Activated CD8-positive, alpha-beta T cell treated with anti-CD3 and anti-CD28 coated beads for 36 hours (primary cell): ENCODE results near the gene VAV2. TPM values are rescaled to one million over a fixed set of nuclear protein-coding genes. Genes with fewer than 3 reads are reported as not detected.

ENCODE experiments used
- ATAC-seq: fragments of 200-7000 bp; cut with Tn5 transposase; one replicate; pipeline ENCODE4 v1.10.0; 2021; ENCODE audit warnings: mild to moderate bottlenecking, moderate library complexity
- CTCF ChIA-PET: fragments of 350-600 bp; sonication (Branson Sonifier 250); formaldehyde crosslinking; loops from one replicate; lab custom pipeline; 2021; ENCODE audit warnings: antibody characterized with exemption; lab: Charles Lee
- POLR2A ChIA-PET: fragments of 350-600 bp; sonication (Branson Sonifier 250); formaldehyde crosslinking; loops from one replicate; lab custom pipeline; 2021; ENCODE audit warnings: antibody characterized with exemption; lab: Charles Lee
- DNase-seq: peaks from one replicate; pipeline ENCODE4 v3.0.0-alpha.2; 2020
- H3K27ac Mint-ChIP-seq: one replicate; pipeline ENCODE4 v1.8.0; 2021; ENCODE audit warnings: mild to moderate bottlenecking, mixed read lengths
- H3K27me3 Mint-ChIP-seq: one replicate; pipeline ENCODE4 v1.8.0; 2021; ENCODE audit warnings: mixed read lengths
- H3K36me3 Mint-ChIP-seq: one replicate; pipeline ENCODE4 v1.8.0; 2021; ENCODE audit warnings: low read depth, mixed read lengths
- H3K4me1 Mint-ChIP-seq: one replicate; pipeline ENCODE4 v1.8.0; 2021; ENCODE audit warnings: low read depth, mixed read lengths
- H3K4me3 Mint-ChIP-seq: one replicate; pipeline ENCODE4 v1.8.0; 2021; ENCODE audit warnings: mild to moderate bottlenecking, moderate library complexity, mixed read lengths
- H3K9me3 Mint-ChIP-seq: one replicate; pipeline ENCODE4 v1.8.0; 2021; ENCODE audit warnings: mixed read lengths
- CTCF ChIP-seq: fragments of 200-600 bp; IDR thresholded peaks from one replicate; pipeline ENCODE4 v1.8.0; 2022; ENCODE audit warnings: antibody characterized with exemption, mild to moderate bottlenecking
- intact Hi-C: fragments of 100-400 bp; cut with micrococcal nuclease; formaldehyde crosslinking; loops from one replicate; pipeline ENCODE4 v1.10.0; 2022
- total RNA-seq, 2 experiments: library from RNA; stranded (reverse); gene quantifications; one replicate each; pipeline ENCODE4 v1.2.3, GENCODE V29; 2021

Gene VAV2
- total RNA-seq, 2 experiments from 2014 or later, result 5.1 to 5.4 TPM

DNA sequence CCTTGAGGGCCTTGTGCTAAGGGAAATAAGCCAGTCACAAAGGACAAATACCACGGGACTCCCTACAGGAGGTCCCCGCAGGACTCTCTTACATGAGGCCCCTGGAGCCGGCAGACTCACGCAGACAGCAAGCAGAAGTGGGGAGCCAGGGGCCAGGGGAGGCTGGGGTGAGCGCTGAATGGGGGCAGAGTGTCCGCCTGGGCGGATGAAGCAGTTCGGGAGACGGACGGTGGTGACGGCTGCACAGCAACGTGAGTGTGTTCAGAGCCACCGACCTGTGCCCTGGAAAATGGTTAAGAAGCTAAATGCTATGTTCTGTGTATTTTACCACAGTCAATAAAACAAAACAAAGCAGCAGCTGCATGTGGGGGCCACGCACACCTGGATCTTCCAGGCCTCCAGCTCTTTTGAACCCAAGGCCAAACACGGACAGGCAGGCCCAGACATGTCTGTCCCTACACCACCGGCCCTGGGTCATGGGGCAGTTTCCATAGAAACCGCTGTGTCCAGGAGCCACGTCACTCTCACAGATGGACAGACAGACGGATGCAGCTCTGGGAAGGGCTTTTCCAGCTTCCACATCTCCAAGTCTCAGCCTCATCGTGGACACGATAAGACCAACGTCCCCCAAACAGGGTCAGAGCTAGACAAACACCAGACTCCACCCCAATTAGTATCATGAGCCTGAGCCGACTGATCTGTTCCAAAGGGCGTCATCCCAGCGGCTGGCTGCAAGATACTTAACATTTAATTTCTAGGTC, 103.9 kb downstream of the VAV2 start:
- Mint-ChIP-seq H3K4me1 (no peaks in the 10 kb centered on the region), H3K4me3 (no peak overlapping the region), H3K27me3 (no peaks in the 10 kb centered on the region), H3K9me3 (no peaks in the 10 kb centered on the region), H3K36me3 (no peaks in the 10 kb centered on the region), H3K27ac (no peak overlapping the region)
- intact Hi-C loops, result no loop called here
- DNase-seq, result no peak
- ChIA-PET POLR2A (no interaction called here), CTCF (interaction anchor here (1.5 kb wide), 1 partner anchor 106 kb away, joined by 5 read pairs; no protein-coding TSS in a partner anchor)
- TF ChIP-seq CTCF, result no peak
- ATAC-seq, result no peak

GRCh38 chr9:133887540-133888047, 104.5 kb downstream of the VAV2 start:
- no peaks in the 10 kb centered on the region for H3K9me3 Mint-ChIP-seq
- H3K4me1 Mint-ChIP-seq, result no peaks in the 10 kb centered on the region
- ChIA-PET POLR2A (no interaction called here), CTCF (no interaction called here)
- no peak for TF ChIP-seq CTCF
- no peak for ATAC-seq
- no peaks in the 10 kb centered on the region for H3K27me3 Mint-ChIP-seq
- no peak overlapping the region for H3K4me3 Mint-ChIP-seq
- DNase-seq, result no peak
- intact Hi-C loops, result no loop called here
- no peak overlapping the region for H3K27ac Mint-ChIP-seq
- no peaks in the 10 kb centered on the region for H3K36me3 Mint-ChIP-seq

- no peak overlapping the region for H3K27ac Mint-ChIP-seq
- TF ChIP-seq CTCF, result no peak
- no peak overlapping the region for H3K4me3 Mint-ChIP-seq
- ChIA-PET CTCF (no interaction called here), POLR2A (no interaction called here)
- no peaks in the 10 kb centered on the region for H3K4me1 Mint-ChIP-seq
- intact Hi-C loops, result no loop called here
- ATAC-seq (no peak), DNase-seq (no peak)
- H3K9me3 Mint-ChIP-seq, result no peaks in the 10 kb centered on the region
- no peaks in the 10 kb centered on the region for H3K27me3 Mint-ChIP-seq
- no peaks in the 10 kb centered on the region for H3K36me3 Mint-ChIP-seq
Observed at GRCh38 chr9:133886563-133887501, 105.3 kb downstream of the VAV2 start.

GRCh38 chr9:133884907-133885744, 107.0 kb downstream of the VAV2 start:
- Mint-ChIP-seq H3K36me3 (no peaks in the 10 kb centered on the region), H3K4me3 (no peak overlapping the region), H3K27ac (no peak overlapping the region), H3K27me3 (no peaks in the 10 kb centered on the region), H3K9me3 (no peaks in the 10 kb centered on the region), H3K4me1 (no peaks in the 10 kb centered on the region)
- ATAC-seq (no peak), DNase-seq (no peak)
- ChIA-PET CTCF (interaction anchor here (0.8 kb wide), 1 partner anchor 103 kb away, joined by 3 read pairs; no protein-coding TSS in a partner anchor), POLR2A (no interaction called here)
- intact Hi-C loops, result no loop called here
- TF ChIP-seq CTCF, result no peak
